Measurements from ENCODE around the gene SLC5A10.
"Not testable (repeated sequence)": the region's sequence is repeated elsewhere in the genome, so short reads cannot be mapped to it uniquely, and the experiment has no call there.

DNA sequence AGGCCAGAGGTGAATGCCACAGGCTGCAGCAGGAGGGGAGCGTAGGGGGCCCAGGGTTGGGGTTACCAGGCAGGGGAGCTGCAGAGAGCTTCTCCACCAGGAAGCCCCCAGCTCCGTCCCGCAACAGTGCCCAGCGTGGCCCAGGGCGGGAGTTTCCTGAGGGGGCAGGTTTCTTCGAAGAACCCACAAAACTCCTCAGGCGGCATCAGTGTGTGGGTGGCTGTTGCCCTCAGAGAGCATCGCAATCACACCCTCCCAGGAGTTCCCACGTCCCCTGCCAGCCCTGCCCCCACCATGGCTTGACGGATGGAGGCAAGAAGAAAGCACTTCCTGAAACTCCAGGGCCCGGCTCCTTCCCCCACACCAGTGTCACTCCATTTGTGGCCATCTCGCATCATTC, 86.8 kb downstream of the SLC5A10 start:
- TF ChIP-seq, protein P1, sequence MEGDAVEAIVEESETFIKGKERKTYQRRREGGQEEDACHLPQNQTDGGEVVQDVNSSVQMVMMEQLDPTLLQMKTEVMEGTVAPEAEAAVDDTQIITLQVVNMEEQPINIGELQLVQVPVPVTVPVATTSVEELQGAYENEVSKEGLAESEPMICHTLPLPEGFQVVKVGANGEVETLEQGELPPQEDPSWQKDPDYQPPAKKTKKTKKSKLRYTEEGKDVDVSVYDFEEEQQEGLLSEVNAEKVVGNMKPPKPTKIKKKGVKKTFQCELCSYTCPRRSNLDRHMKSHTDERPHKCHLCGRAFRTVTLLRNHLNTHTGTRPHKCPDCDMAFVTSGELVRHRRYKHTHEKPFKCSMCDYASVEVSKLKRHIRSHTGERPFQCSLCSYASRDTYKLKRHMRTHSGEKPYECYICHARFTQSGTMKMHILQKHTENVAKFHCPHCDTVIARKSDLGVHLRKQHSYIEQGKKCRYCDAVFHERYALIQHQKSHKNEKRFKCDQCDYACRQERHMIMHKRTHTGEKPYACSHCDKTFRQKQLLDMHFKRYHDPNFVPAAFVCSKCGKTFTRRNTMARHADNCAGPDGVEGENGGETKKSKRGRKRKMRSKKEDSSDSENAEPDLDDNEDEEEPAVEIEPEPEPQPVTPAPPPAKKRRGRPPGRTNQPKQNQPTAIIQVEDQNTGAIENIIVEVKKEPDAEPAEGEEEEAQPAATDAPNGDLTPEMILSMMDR (conservative IDR thresholded peaks at IDR 0.05), result not testable (repeated sequence)
- not testable (repeated sequence) for TF ChIP-seq EZH2 (IDR thresholded peaks at IDR 0.05; ENCODE audit: low read depth)
